ENCODE data around the gene RANBP17. TPM values are rescaled to one million over a fixed set of nuclear protein-coding genes. Genes with fewer than 3 reads are reported as not detected.

The RANBP17 gene
- total RNA-seq, 2 experiments from 2014 or later: 0.13 TPM; not detected in 1

DNA sequence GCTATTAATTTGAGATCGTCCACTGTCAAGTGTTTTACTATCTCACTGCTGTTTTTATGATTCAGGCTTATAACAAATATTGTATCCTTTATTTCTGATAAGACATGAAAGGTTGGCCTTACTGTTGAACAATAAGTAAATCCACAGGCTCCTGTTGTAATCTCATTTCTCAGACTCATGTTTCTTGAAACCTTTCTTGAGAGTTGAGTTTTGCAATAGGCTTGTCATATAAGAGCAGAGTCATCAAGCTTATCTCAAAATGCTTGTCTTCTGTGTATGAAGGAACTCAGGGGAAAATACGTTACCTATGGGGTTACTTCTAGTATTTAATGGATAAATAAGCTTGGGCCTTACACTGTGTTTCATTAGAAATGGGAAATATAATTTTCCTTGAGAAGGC, 438.0 kb downstream of the RANBP17 start:
- ChIA-PET CTCF (no interaction called here), POLR2A (no interaction called here)
- no peaks in the 10 kb centered on the region for H3K9me3 Mint-ChIP-seq (ENCODE audit: insufficient read depth)
- no peaks in the 10 kb centered on the region for H3K4me1 Mint-ChIP-seq (ENCODE audit: low read depth)
- H3K27me3 Mint-ChIP-seq (ENCODE audit: low read depth): peaks cover 43% of the 10 kb centered on the region
- no peak overlapping the region for H3K4me3 Mint-ChIP-seq
- DNase-seq: no peak
- ATAC-seq: no peak
- H3K36me3 Mint-ChIP-seq (ENCODE audit: low read depth): no peaks in the 10 kb centered on the region
- no peak overlapping the region for H3K27ac Mint-ChIP-seq

DNA sequence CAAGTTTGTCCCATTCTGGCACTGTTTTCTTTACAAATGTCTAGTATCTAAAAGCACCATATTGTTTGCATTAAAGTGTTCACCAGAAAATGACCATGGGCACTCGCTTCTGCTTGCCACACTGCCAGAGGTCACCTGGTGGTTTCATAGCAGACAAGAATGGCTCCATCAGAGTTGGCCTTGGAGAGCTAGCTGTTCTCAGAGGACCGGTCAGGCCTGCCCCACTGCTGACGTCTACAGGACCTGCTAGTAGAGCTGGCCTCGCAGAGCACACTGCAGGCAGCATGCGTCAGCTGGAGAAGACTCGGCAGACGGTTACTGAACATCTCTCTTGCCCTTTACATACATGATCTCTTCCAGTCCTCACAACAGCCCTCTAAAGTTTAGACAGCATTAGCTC, 438.5 kb downstream of the RANBP17 start:
- CTCF ChIA-PET: no interaction called here

DNA sequence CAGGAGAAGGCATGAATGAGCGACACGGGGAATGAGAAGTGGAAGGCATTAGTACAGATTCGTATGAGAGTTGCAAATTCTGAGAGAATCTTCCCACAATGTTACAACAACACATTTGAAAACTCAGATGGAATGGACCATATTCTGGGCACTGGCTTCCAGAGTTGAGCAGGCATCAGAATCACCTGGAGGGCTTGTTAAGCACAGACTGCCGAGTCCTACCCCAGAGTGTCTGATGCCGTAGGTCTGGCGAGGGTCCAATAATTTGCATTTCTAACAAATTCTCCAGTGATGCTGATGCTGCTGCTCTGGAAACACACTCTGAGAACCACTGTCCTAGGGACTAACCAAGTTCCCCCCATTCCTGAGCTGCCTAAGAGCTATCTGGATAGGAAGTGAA, 444.3 kb downstream of the RANBP17 start:
- POLR2A ChIA-PET: no interaction called here
- Mint-ChIP-seq H3K4me1 (ENCODE audit: low read depth) (peaks cover 7% of the 10 kb centered on the region), H3K27ac (no peak overlapping the region), H3K27me3 (ENCODE audit: low read depth) (peaks cover 71% of the 10 kb centered on the region), H3K36me3 (ENCODE audit: low read depth) (no peaks in the 10 kb centered on the region), H3K9me3 (ENCODE audit: insufficient read depth) (no peaks in the 10 kb centered on the region), H3K4me3 (no peak overlapping the region)
- CTCF ChIA-PET: no interaction called here
- DNase-seq (no peak), ATAC-seq (no peak)

More for the DNA sequence above, 438.5 kb downstream of the RANBP17 start:
- H3K4me3 Mint-ChIP-seq: no peak overlapping the region
- DNase-seq (no peak), ATAC-seq (no peak)
- peaks cover 44% of the 10 kb centered on the region for H3K27me3 Mint-ChIP-seq (ENCODE audit: low read depth)
- no peaks in the 10 kb centered on the region for H3K4me1 Mint-ChIP-seq (ENCODE audit: low read depth)
- POLR2A ChIA-PET: no interaction called here
- H3K9me3 Mint-ChIP-seq (ENCODE audit: insufficient read depth): no peaks in the 10 kb centered on the region
- H3K27ac Mint-ChIP-seq: no peak overlapping the region
- no peaks in the 10 kb centered on the region for H3K36me3 Mint-ChIP-seq (ENCODE audit: low read depth)

DNA sequence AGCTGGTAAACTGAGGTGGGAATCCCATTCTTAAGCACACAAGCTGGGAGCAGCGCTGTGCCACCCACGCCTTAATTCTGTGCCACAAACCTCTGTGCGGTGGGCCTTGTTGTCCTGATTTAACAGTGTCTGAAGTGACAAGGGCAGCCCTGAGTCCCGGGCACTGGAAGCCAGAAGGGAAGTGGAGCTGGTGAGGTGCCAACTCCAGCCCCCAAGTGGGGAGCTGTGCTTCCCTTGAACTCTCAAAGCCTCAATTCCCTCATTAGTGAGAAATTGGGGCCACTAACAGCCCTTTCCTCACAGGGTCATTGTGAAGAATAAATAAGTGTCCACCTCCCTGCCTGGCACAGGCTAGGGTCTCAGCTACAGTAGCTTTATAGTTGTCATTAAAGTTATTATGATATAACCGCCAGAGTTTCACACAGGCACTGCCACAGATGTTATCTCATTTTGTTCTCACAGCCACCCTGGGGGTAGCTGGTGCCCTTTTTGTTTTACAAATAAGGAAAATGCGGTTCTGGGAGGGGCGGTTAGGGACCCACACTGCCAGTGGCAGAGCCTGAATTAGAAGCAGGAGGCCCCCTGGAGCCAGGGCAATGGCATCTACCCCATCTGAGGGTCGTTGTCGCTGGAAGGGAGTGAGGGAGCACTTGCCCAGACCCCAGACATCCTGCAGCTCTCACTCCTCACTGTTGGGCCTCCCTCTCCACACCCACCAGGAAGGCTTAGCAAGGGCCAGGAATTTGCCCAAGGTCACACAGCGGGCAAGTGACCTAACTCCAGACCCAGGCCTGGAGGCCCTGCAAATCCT, 445.2 kb downstream of the RANBP17 start:
- DNase-seq (no peak), ATAC-seq (no peak)
- H3K36me3 Mint-ChIP-seq (ENCODE audit: low read depth): no peaks in the 10 kb centered on the region
- peaks cover 7% of the 10 kb centered on the region for H3K4me1 Mint-ChIP-seq (ENCODE audit: low read depth)
- H3K27ac Mint-ChIP-seq: no peak overlapping the region
- no peaks in the 10 kb centered on the region for H3K9me3 Mint-ChIP-seq (ENCODE audit: insufficient read depth)
- no peak overlapping the region for H3K4me3 Mint-ChIP-seq
- ChIA-PET CTCF (interaction anchor here (0.7 to 0.9 kb wide), 2 partner anchors 34 to 100 kb away, joined by 3 read pairs; no protein-coding TSS in a partner anchor), POLR2A (no interaction called here)
- peaks cover 73% of the 10 kb centered on the region for H3K27me3 Mint-ChIP-seq (ENCODE audit: low read depth)

DNA sequence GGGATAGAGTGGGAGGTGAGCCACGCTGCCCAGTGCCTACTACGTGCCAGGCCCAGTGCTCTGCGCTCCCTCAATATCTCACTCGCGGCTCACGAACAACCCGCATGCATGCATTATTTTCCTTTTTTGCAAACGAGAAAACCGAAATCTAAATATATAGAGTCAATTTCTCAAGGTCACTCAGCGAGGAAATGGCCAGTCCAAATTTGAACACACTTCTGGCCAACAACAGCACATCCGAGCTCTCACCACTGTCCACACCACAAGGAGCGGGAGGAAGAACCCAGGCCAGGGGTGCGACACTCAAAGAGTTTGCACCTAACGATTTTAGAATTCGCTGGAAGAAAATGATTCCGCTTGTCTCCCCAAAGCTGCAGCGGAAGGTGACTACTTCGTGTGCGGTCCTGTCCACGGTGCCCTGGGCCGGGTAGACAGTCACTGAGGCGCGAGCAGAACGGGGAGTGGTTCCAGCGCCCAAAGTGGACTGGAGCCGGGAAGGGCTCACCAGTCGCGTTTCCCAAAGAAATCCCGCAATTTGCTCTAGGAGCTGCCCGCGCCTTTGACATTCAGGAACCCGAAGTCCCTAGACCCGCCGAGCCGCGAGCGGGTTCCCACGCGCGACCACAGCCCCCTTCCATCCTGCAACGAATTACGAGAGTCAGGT, 446.1 kb downstream of the RANBP17 start:
- H3K27me3 Mint-ChIP-seq (ENCODE audit: low read depth): peaks cover 76% of the 10 kb centered on the region
- ChIA-PET POLR2A (no interaction called here), CTCF (no interaction called here)
- H3K36me3 Mint-ChIP-seq (ENCODE audit: low read depth): peaks cover 2% of the 10 kb centered on the region
- H3K4me1 Mint-ChIP-seq (ENCODE audit: low read depth): peaks cover 11% of the 10 kb centered on the region
- DNase-seq (no peak), ATAC-seq (no peak)
- no peaks in the 10 kb centered on the region for H3K9me3 Mint-ChIP-seq (ENCODE audit: insufficient read depth)
- no peak overlapping the region for H3K27ac Mint-ChIP-seq
- no peak overlapping the region for H3K4me3 Mint-ChIP-seq

DNA sequence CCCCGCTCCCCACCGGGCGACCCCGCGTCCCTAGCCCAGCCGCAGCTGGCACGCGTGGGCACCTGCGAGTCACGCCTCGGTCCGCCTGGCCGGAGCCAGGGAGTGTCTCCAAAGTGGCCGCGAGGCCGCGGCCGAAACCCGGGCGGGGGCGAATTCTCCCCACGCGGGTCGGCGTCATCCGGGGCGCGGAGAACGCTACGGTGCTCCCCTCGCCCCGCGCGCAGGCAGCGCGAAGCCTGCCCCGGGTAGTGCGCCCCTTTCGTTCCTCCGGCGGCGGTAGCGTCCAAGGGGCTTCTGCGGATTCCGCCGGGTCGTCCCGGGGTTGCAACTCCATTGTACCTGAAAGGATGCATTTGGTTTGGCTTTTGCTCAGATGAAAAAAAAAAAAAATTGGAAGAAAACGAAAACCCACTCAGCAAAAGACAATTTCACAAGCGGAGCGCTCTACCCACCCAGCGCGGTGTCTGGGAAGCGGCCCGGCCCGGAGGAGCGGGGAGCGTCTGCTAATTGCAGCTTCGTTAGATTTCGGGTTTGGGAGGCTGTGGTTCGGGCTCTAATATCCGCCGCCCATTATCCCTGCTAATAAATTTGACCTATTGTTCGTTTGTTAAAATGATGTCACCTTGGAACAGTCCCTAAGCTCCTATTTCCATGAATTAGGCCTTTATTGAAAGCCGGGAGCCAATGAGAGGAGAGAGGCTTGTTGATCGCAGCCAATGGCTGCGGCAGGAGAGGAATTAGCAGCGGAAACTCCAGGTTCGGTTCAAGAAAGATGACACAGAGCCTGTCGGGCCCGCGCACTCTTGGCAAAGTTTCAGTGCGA, 446.8 kb downstream of the RANBP17 start, which contains the start of gene TLX3:
TLX3 (plus strand) TSS at position 796 of the 823 bp plus-strand sequence. CDS start 118 bp downstream, outside the sequence.
- Mint-ChIP-seq H3K36me3 (ENCODE audit: low read depth) (peaks cover 4% of the 10 kb centered on the region), H3K4me1 (ENCODE audit: low read depth) (peaks cover 16% of the 10 kb centered on the region), H3K4me3 (peak within 1 kb of the TSS; percentile 16), H3K27me3 (ENCODE audit: low read depth) (peaks cover 78% of the 10 kb centered on the region), H3K27ac (peak within 1 kb of the TSS; percentile 9), H3K9me3 (ENCODE audit: insufficient read depth) (no peaks in the 10 kb centered on the region)
- ChIA-PET POLR2A (no interaction called here), CTCF (no interaction called here)
- no peak for DNase-seq
- ATAC-seq: no peak

DNA sequence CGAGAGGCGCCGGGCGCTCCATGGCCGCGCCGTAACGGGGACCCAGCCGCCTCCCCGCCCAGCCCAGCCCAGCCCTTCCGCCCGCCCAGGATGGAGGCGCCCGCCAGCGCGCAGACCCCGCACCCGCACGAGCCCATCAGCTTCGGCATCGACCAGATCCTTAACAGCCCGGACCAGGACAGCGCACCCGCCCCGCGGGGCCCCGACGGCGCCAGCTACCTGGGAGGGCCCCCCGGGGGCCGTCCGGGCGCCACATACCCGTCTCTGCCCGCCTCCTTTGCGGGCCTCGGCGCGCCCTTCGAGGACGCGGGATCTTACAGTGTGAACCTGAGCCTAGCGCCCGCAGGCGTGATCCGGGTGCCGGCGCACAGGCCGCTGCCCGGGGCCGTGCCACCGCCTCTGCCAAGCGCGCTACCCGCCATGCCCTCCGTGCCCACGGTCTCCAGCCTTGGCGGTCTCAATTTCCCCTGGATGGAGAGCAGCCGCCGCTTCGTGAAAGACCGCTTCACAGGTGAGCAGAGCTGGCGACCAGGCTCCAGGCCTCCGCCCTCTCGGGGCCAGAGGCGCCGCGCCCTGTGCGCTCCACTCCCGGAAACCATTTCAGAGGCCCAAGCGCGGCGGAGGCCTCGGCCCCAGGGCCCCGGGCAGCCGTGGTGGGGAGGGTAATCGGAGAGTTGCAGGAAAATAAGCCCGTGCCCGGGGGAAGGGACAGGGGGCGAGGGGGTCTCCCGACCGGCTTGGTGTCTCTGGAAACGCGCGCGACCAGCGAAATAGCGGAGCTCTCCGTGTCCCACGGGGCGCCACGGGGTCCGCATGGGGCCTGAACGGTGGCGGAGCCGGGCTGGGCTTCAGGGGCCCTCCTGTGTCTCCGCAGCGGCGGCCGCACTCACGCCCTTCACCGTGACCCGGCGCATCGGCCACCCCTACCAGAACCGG, 447.7 kb downstream of the RANBP17 start:
- peaks cover 7% of the 10 kb centered on the region for H3K36me3 Mint-ChIP-seq (ENCODE audit: low read depth)
- peaks cover 78% of the 10 kb centered on the region for H3K27me3 Mint-ChIP-seq (ENCODE audit: low read depth)
- peaks cover 21% of the 10 kb centered on the region for H3K4me1 Mint-ChIP-seq (ENCODE audit: low read depth)
- no peak for DNase-seq
- H3K4me3 Mint-ChIP-seq: no peak overlapping the region
- CTCF ChIA-PET: interaction anchor here (1.2 kb wide), 1 partner anchor 9 kb away, joined by 3 read pairs; no protein-coding TSS in a partner anchor
- peak; percentile 15 for ATAC-seq
- no peak overlapping the region for H3K27ac Mint-ChIP-seq
- H3K9me3 Mint-ChIP-seq (ENCODE audit: insufficient read depth): no peaks in the 10 kb centered on the region
- POLR2A ChIA-PET: no interaction called here

DNA sequence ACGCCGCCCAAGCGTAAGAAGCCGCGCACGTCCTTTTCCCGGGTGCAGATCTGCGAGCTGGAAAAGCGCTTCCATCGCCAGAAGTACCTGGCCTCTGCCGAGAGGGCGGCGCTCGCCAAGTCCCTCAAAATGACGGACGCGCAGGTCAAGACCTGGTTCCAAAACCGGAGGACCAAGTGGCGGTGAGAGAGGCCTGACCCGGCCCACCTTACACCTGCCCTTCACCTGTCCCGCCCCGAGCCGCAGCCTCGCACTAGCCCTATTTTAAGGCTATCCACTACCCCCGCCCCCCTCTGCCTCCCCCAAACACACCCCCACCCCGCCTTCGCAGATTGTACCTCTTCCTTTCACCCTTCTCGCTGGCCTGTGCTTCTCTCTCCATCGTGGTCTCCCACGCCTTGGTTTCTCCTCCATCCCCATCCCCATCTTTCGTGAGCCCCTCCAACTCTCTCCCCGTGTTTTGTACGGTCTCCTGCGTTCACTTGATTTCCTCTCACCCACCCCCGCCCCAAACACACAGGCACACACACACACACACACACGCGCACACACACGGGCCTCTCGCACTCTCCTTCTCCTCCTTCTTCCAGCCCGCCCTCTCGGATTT, 448.5 kb downstream of the RANBP17 start:
- Mint-ChIP-seq H3K4me1 (ENCODE audit: low read depth) (peaks cover 21% of the 10 kb centered on the region), H3K9me3 (ENCODE audit: insufficient read depth) (no peaks in the 10 kb centered on the region)

DNA sequence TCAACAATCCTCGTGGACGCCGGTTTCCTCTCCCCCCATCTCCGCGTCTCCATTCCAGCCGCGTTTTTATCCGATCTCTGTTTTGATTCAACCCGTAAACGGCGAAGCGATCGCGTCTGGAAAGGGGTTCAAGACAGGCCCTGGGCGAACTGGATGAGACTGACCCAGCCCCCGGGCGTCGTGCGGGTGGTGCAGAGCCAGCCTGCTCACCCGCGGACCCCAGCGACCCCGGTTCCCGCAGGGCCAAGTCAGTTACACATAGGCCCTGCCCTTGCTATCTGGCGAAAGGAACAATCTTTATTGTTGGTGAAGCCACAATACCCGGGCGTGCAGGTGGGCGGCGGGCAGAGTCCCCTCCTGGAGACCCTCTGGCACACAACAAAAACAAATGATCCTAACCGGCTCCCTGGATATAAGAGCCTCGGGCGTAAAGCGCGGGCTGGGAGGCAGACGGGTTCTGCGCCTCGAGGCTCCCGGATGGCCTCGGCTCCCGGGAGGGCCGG, 449.1 kb downstream of the RANBP17 start:
- POLR2A ChIA-PET: no interaction called here
- Mint-ChIP-seq H3K4me1 (ENCODE audit: low read depth) (peaks cover 21% of the 10 kb centered on the region), H3K36me3 (ENCODE audit: low read depth) (peaks cover 7% of the 10 kb centered on the region), H3K27me3 (ENCODE audit: low read depth) (peaks cover 76% of the 10 kb centered on the region), H3K4me3 (peak overlapping the region; percentile 36), H3K9me3 (ENCODE audit: insufficient read depth) (no peaks in the 10 kb centered on the region), H3K27ac (peak overlapping the region; percentile 74)
- CTCF ChIA-PET: no interaction called here
- ATAC-seq (no peak), DNase-seq (no peak)

More for the DNA sequence above, 448.5 kb downstream of the RANBP17 start:
- ChIA-PET POLR2A (no interaction called here), CTCF (interaction anchor here (1.2 kb wide), 1 partner anchor 8 kb away, joined by 3 read pairs; no protein-coding TSS in a partner anchor)
- no peak for ATAC-seq
- H3K4me3 Mint-ChIP-seq: peak overlapping the region; percentile 36
- peak overlapping the region; percentile 74 for H3K27ac Mint-ChIP-seq
- peak; percentile 33 for DNase-seq
- H3K36me3 Mint-ChIP-seq (ENCODE audit: low read depth): peaks cover 7% of the 10 kb centered on the region
- peaks cover 77% of the 10 kb centered on the region for H3K27me3 Mint-ChIP-seq (ENCODE audit: low read depth)

DNA sequence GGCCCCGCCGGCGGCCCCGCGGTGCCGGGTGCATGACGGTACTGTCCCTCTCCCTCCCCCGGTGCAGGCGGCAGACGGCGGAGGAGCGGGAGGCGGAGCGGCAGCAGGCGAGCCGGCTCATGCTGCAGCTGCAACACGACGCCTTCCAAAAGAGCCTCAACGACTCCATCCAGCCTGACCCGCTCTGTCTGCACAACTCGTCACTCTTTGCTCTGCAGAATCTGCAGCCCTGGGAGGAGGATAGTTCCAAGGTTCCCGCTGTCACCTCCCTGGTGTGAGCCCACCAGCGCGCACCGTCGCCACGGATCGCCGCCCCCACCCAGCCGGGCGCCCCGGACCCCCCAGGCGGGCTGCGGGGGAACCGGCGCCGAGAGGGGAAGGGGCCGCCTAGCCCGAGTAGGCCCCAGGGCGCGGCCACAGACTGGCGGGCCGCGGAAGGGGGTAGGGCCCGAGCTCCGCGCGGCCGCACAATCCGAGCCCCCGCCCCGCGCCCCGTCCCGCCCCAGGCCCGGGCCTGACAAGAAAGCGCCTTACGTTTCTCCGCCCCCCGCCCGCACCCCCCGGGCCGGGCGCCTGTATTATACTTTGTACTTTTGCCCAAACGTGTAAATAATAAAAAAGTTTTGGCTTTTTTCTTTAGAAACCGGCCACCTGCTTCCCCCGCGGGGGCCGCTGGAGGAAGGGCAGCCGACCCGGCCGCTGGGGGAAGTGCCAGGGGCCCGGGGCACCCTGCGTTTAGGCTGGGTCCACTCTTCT, 449.7 kb downstream of the RANBP17 start:
- Mint-ChIP-seq H3K9me3 (ENCODE audit: insufficient read depth) (no peaks in the 10 kb centered on the region), H3K36me3 (ENCODE audit: low read depth) (peaks cover 7% of the 10 kb centered on the region), H3K27me3 (ENCODE audit: low read depth) (peaks cover 76% of the 10 kb centered on the region), H3K4me1 (ENCODE audit: low read depth) (peaks cover 21% of the 10 kb centered on the region), H3K4me3 (no peak overlapping the region), H3K27ac (no peak overlapping the region)
- ATAC-seq (peak; percentile 13), DNase-seq (peak; percentile 27)
- CTCF ChIA-PET: no interaction called here
- POLR2A ChIA-PET: no interaction called here

Data from activated CD8-positive, alpha-beta T cell treated with anti-CD3 and anti-CD28 coated beads, Interleukin-2, amount 10 ng/mL, durations not matched to agents 7 days and 5 days (primary cell).